ENCODE results near the gene ENTHD1. TPM values are rescaled to one million over a fixed set of nuclear protein-coding genes. Genes with fewer than 3 reads are reported as not detected.

The ENTHD1 gene
- total RNA-seq, 2 donors from 2014 or later, result 0.46 to 0.77 TPM

DNA sequence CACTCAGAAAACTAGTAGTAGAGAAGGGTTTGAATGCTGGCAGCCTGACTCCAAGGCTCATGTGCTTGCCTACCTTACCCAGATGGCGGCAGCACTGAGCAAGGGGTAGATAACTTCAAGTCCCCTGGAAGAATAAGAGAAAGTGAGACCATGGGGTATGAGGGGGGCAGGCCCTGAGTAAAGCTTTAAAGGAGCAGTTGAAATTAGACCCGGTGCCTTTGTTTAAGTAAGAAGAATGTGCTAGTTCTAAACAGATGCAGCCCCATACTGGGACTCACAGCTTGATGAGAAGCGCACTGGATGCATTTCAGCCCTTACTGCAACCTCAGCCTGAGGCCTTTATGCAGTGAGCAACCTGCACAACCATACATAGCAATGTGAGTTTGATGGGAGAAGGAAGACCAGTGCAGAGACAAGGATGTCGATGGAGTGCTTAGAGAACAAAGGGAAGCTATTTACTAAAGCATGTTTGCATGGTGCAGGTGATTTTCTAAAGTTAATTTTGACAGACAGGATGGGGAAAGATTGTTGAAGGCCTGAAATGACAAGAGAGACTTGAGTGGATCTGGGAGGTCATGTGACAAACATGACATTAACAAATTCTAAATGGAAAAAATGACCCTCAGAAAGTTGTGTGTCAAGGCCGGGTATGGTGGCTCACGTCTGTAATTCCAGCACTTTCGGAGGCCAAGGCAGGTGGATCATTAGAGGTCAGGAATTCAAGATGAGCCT, 39.5 kb upstream of the ENTHD1 start:
- H3K9me3 Mint-ChIP-seq, result no peaks in the 10 kb centered on the region
- ATAC-seq (replicated peaks in 1 of 2) (peak; percentile 46 to 57), DNase-seq (peak; percentile 77 to 78)
- H3K27ac Mint-ChIP-seq, result peak overlapping the region; percentile 92
- no peaks in the 10 kb centered on the region for H3K36me3 Mint-ChIP-seq (ENCODE audit: insufficient read depth in 2 of 2)
- peaks cover 55% of the 10 kb centered on the region for H3K4me1 Mint-ChIP-seq (ENCODE audit: low read depth)
- peak overlapping the region; percentile 79 to 98 for H3K4me3 Mint-ChIP-seq
- no peaks in the 10 kb centered on the region for H3K27me3 Mint-ChIP-seq (ENCODE audit: low read depth)

DNA sequence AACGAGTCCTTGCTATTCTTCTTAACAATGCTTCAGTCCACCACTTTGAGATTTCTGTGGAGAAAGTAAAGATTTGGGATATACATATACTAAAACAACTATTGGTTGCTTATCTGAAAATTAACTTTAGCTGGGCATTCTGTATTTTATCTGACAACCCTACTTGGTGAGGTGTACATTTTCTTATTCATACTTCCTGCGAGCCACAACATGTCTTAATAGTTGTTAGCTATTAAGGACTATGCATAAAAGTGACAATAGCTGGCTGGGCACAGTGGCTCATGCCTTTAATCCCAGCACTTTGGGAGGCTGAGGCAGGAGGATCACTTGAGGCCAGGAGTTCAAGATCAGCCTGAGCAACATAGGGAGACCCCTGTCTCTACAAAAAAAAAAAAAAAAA, 38.6 kb upstream of the ENTHD1 start:
- H3K9me3 Mint-ChIP-seq, result no peaks in the 10 kb centered on the region
- no peak for ATAC-seq (replicated peaks in 1 of 2)

DNA sequence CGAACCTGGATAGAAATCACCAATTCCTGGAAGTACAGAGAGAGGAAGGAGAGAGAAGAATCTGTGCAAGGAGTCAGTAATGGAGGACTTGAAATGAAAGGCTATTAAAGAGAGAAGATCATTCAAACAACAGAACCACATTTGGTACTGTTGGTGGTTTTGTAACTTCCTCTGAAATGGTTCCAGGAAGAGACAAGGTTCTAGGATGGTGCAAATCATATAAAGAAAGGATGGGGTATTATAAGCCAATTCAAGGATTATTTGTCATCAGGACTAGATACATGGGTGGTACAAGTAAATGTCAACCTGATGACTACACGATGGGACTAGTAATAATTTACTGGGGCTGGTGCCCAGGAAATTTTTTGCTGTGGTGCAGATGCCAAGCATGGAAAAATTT, 37.7 kb upstream of the ENTHD1 start:
- Mint-ChIP-seq H3K36me3 (ENCODE audit: insufficient read depth in 2 of 2) (no peaks in the 10 kb centered on the region), H3K27ac (no peak overlapping the region), H3K4me3 (no peak overlapping the region), H3K27me3 (ENCODE audit: low read depth) (no peaks in the 10 kb centered on the region), H3K9me3 (no peaks in the 10 kb centered on the region), H3K4me1 (ENCODE audit: low read depth) (peaks cover 40% of the 10 kb centered on the region)
- ATAC-seq (replicated peaks in 1 of 2) (peak; percentile 16 to 26), DNase-seq (no peak)

More for the DNA sequence above, 38.6 kb upstream of the ENTHD1 start:
- no peaks in the 10 kb centered on the region for H3K27me3 Mint-ChIP-seq (ENCODE audit: low read depth)
- H3K27ac Mint-ChIP-seq, result peak overlapping the region; percentile 78
- H3K4me3 Mint-ChIP-seq, result peak overlapping the region in 1 of 2 donors; percentile 69
- DNase-seq, result no peak
- H3K36me3 Mint-ChIP-seq (ENCODE audit: insufficient read depth in 2 of 2), result no peaks in the 10 kb centered on the region
- H3K4me1 Mint-ChIP-seq (ENCODE audit: low read depth), result peaks cover 46% of the 10 kb centered on the region

DNA sequence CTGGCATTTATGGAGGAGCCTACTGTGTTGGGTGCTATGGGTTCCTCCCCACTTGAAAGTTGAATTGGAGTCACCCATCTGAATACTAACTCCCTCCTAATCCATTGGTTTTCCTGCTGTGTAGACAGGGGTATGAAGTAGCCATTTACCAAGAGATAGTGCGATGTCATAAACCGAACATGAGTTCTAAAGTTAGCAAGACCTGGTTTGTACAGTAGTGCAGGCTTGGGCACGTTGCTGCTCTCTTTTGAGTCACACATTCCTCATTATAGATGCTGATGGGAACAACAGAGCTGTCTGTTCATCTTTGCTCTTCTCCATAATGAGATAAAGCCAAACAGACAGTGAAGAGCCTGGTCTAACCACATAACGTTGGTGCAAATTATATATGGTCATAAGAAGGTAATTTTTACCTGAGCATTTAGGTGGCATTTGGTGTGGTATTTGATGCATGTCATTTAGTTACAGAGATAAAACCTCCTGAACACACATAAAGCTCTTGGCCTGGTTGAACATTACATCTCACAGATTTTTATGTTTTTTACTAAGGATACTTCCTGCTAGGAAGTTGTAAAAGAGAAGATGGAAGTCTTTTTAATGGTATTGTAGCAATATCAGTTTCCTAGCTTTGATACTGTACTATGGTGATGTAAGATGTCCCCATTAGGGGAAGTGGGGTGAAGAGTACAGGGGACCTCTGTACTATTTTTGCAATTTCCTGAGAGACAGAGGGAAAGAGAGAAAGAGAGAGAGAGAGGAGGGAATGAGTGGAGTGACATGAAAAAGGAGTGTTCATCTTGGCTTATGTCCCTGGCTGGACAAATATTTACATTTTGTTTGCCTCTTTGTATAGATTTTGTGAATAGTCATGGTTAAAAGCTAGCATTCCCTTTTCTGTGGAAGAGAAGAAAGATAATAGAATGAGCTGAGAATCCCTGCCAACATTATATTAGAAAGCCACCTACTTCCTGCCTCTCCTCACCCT, 35.3 kb upstream of the ENTHD1 start:
- Mint-ChIP-seq H3K4me3 (no peak overlapping the region), H3K27ac (no peak overlapping the region), H3K4me1 (ENCODE audit: low read depth) (peaks cover 40% of the 10 kb centered on the region), H3K9me3 (no peaks in the 10 kb centered on the region), H3K36me3 (ENCODE audit: insufficient read depth in 2 of 2) (no peaks in the 10 kb centered on the region), H3K27me3 (ENCODE audit: low read depth) (no peaks in the 10 kb centered on the region)
- DNase-seq (no peak), ATAC-seq (replicated peaks in 1 of 2) (peak; percentile 26 to 34)

DNA sequence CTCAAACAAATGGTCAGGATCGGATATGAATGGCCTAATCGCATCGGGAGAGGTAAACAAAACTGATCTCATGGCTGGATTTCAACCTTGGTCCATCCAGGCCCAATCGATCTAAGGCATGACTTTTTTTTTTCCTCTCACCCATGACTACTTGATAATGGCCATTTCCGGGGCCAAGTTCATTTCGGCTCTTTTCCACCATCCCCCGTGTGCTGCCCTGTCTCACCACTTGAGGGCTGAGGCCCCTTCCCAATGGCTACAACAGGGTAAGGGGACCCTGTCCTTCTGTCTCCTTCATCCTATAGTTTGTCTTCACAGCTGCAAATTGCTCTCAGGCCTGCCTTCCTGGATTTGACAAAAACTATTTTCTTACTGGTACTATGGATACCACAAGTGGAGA, 34.0 kb upstream of the ENTHD1 start:
- peaks cover 40% of the 10 kb centered on the region for H3K4me1 Mint-ChIP-seq (ENCODE audit: low read depth)
- no peaks in the 10 kb centered on the region for H3K36me3 Mint-ChIP-seq (ENCODE audit: insufficient read depth in 2 of 2)
- peak; percentile 53 to 56 for ATAC-seq (replicated peaks in 1 of 2)
- no peak overlapping the region for H3K4me3 Mint-ChIP-seq
- peak in 1 of 2 donors; percentile 54 for DNase-seq
- no peak overlapping the region for H3K27ac Mint-ChIP-seq
- H3K9me3 Mint-ChIP-seq, result no peaks in the 10 kb centered on the region
- no peaks in the 10 kb centered on the region for H3K27me3 Mint-ChIP-seq (ENCODE audit: low read depth)

DNA sequence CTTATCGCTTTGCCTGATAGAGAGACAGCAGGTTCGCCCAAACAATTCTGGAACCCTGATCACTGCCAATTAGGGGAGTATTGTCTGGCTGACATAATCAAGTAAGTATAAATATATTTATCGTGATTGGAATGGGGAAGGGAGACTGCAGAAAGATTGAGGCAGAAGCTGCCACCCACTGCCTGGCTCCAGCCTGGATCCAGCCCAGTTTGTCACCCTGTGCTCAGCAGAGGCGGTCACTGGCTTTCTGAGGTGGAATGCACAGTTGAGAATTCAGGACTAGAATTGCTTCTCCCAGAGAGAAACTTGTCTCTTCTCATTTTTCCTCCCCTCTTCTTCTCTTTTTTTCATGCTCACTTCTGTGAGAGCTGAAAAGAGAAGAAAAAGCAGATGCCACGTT, 33.2 kb upstream of the ENTHD1 start:
- H3K4me3 Mint-ChIP-seq, result no peak overlapping the region
- ATAC-seq (replicated peaks in 1 of 2) (no peak), DNase-seq (no peak)
- H3K4me1 Mint-ChIP-seq (ENCODE audit: low read depth), result peaks cover 48% of the 10 kb centered on the region
- H3K36me3 Mint-ChIP-seq (ENCODE audit: insufficient read depth in 2 of 2), result peaks cover 0 to 3% of the 10 kb centered on the region in 2 donors
- no peaks in the 10 kb centered on the region for H3K27me3 Mint-ChIP-seq (ENCODE audit: low read depth)
- no peaks in the 10 kb centered on the region for H3K9me3 Mint-ChIP-seq
- peak overlapping the region; percentile 91 for H3K27ac Mint-ChIP-seq

DNA sequence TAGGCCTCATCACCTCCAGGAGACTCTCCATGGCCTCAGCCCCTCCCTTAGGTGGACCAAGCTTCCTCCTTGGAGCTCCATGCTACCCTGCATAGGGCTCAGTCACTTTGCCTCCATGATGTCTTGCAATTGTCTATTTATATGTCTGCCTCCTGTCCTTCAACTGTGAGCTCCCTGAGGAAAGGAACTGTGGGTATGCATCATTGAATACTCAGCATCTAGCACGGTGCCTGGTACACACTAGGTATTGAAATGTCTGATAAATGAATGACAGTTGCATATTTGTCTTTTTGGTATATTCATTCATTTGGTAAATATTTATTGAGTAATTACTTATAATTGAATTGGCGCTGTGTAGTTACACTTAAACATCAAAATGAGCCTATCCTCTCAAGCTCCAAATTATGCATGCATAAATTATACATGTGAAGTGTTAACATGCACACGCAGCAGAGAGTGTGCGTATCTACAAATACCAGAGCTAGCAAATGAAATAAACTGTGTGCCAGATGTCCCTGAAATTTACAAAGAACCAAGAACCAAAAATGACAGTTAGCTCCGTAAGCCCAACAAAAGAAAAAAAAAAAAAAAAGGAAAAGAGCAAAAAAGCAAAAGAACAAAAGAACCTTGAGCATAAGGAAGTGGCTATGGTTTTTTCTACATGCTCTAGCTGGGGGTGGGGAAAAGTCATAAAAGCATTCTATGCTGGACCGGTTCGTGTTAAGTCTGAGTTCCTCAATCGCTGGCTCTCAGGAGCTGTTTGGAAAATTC, 32.5 kb upstream of the ENTHD1 start:
- H3K4me3 Mint-ChIP-seq, result no peak overlapping the region
- no peaks in the 10 kb centered on the region for H3K27me3 Mint-ChIP-seq (ENCODE audit: low read depth)
- ATAC-seq (replicated peaks in 1 of 2), result peak; percentile 4 to 27
- H3K9me3 Mint-ChIP-seq, result no peaks in the 10 kb centered on the region
- H3K36me3 Mint-ChIP-seq (ENCODE audit: insufficient read depth in 2 of 2), result peaks cover 0 to 3% of the 10 kb centered on the region in 2 donors
- DNase-seq, result no peak
- peak overlapping the region; percentile 91 for H3K27ac Mint-ChIP-seq
- H3K4me1 Mint-ChIP-seq (ENCODE audit: low read depth), result peaks cover 54% of the 10 kb centered on the region

DNA sequence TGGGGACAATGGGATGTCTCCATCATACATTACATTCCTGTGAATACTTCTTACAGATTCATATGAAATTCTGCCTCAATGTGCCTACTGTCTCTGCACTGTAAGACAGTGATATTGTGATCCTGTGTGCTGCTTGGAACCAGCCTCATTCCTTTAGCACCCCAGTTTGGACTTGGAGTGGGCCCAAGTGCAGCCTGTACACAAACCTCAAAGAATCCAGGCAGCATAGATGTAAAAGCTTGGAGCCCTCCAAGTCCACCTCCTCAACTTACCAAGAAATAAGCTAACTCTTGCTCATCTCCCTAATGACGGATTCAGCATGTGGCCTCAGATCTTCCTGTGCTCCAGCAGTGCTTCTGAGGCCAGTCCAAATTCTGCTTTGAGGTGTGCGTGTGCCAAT, 31.7 kb upstream of the ENTHD1 start:
- H3K4me1 Mint-ChIP-seq (ENCODE audit: low read depth), result peaks cover 63% of the 10 kb centered on the region
- H3K27ac Mint-ChIP-seq, result peak overlapping the region; percentile 91
- DNase-seq (no peak), ATAC-seq (replicated peaks in 1 of 2) (no peak)
- no peaks in the 10 kb centered on the region for H3K27me3 Mint-ChIP-seq (ENCODE audit: low read depth)
- H3K36me3 Mint-ChIP-seq (ENCODE audit: insufficient read depth in 2 of 2), result peaks cover 0 to 3% of the 10 kb centered on the region in 2 donors
- no peaks in the 10 kb centered on the region for H3K9me3 Mint-ChIP-seq
- H3K4me3 Mint-ChIP-seq, result no peak overlapping the region

DNA sequence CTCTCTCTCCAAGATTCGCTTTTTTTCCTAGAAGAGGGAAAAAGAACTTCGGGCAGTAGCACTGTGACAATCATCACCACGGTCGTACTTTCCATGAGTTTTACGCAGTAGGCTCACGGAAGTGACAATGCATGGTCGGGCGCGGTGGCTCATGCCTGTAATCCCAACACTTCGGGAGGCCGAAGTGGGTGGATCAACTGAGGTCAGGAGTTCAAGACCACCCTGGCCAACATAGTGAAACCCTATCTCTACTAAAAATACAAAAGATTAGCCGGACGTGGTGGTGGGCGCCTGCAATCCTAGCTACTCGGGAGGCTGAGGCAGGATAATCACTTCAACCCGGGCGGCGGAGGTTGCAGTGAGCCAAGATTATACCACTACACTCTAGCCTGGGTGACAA, 30.7 kb upstream of the ENTHD1 start:
- Mint-ChIP-seq H3K4me1 (ENCODE audit: low read depth) (peaks cover 72% of the 10 kb centered on the region), H3K4me3 (no peak overlapping the region), H3K36me3 (ENCODE audit: insufficient read depth in 2 of 2) (peaks cover 0 to 3% of the 10 kb centered on the region in 2 donors), H3K27me3 (ENCODE audit: low read depth) (no peaks in the 10 kb centered on the region), H3K27ac (peak overlapping the region; percentile 91), H3K9me3 (no peaks in the 10 kb centered on the region)
- ATAC-seq (replicated peaks in 1 of 2), result no peak
- DNase-seq, result no peak

DNA sequence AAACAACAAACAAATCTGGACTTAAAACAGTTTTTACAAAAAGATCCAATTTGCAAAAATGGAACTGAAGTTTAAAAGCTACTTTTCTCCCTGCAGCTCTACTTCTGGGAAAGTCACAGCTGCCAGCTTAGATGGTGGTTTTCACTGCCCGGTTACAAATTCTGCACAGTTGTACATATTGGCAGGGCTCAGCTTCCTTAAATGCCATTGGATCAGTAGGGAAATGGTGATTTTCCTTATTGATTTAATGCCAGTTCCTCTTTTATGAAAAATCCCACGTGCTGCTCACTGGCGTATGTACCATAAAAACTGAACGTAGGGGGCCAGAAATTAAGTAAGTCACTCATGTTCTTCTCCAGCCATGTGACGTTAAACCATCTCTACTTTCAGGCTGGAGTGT, 30.1 kb upstream of the ENTHD1 start:
- Mint-ChIP-seq H3K9me3 (no peaks in the 10 kb centered on the region), H3K27ac (peak overlapping the region; percentile 91), H3K27me3 (ENCODE audit: low read depth) (no peaks in the 10 kb centered on the region), H3K36me3 (ENCODE audit: insufficient read depth in 2 of 2) (peaks cover 0 to 3% of the 10 kb centered on the region in 2 donors), H3K4me1 (ENCODE audit: low read depth) (peaks cover 76% of the 10 kb centered on the region), H3K4me3 (no peak overlapping the region)
- DNase-seq (no peak), ATAC-seq (replicated peaks in 1 of 2) (no peak)

DNA sequence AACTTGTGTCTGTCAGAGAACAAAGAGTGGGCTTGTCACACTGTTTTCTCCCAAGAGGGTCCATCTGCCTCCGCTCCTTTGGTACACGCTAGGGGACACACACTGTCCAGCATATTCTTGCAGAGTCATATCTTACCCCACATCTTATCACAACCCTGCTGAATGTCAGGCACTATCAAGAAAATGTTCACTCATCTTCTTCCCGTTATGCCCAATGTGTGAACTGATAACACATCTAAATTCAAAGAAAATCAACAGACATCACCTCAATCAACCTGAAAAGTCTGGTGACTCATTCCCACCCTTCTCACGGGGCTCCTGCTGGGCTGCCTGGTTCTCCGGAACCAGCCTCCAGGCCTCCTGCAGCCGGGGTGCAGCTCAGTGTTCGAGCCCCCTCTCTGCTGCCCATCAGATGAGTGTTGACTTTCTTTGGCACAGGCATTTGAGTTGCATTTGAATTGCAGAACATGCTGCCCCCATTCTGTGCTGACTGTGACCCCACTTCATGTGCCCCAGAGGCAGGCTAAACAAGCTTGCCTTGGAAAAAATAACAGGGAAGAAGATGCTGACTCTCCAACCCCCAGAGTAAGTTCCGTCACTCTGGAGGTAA, 26.7 kb upstream of the ENTHD1 start:
- ATAC-seq (replicated peaks in 1 of 2) (peak; percentile 85 to 88), DNase-seq (peak; percentile 76 to 83)
- H3K4me1 Mint-ChIP-seq (ENCODE audit: low read depth), result peaks cover 97% of the 10 kb centered on the region
- peak overlapping the region in 1 of 2 donors; percentile 83 for H3K4me3 Mint-ChIP-seq
- H3K36me3 Mint-ChIP-seq (ENCODE audit: insufficient read depth in 2 of 2), result peaks cover 0 to 3% of the 10 kb centered on the region in 2 donors
- no peaks in the 10 kb centered on the region for H3K9me3 Mint-ChIP-seq
- H3K27me3 Mint-ChIP-seq (ENCODE audit: low read depth), result no peaks in the 10 kb centered on the region
- H3K27ac Mint-ChIP-seq, result peak overlapping the region; percentile 100

DNA sequence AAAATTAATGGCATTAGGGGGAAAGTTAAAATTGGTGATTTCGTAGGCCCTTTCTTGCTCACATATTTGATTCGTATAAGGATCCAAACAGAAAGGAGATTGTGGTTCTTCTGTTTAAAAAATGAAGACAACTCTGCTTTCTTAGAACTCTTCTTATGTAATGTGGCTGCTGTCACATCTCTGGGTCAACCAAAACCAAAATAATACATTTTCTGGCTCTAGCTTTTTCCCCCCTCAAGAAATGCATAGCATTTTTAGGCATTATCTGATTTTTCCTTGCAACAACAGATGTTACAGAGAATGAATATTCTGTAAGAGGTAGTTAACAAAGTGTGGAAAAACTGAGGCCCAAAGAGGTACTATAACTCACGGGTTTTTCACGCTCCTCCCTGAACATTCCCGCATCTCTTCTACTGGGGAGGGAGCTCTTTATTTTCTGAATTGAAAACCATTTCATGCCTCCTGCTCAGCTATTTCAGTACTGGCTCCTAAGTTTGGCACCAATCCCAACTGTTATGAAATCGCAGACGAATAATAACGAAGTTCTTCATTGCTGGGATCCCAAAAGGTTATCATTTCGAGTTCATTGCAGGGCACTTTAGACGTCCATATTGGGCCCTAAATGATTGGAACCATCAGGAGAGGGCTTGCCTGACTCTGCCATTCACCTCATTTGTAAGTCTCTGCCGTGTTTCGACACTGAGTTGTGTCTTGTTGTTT, 24.4 kb upstream of the ENTHD1 start:
- Mint-ChIP-seq H3K27ac (peak overlapping the region; percentile 95), H3K9me3 (no peaks in the 10 kb centered on the region), H3K36me3 (ENCODE audit: insufficient read depth in 2 of 2) (peaks cover 0 to 3% of the 10 kb centered on the region in 2 donors), H3K4me3 (peak overlapping the region; percentile 80 to 97), H3K27me3 (ENCODE audit: low read depth) (no peaks in the 10 kb centered on the region), H3K4me1 (ENCODE audit: low read depth) (peaks cover 95% of the 10 kb centered on the region)
- ATAC-seq (replicated peaks in 1 of 2), result no peak
- no peak for DNase-seq
